ENCODE results near the gene PTCD1. TPM values are rescaled to one million over a fixed set of nuclear protein-coding genes. Genes with fewer than 3 reads are reported as not detected.

The PTCD1 gene
- total and polyA plus RNA-seq, 9 of the 15 experiments (the other 6 are each of a cell fraction or from before 2014, with no cell fraction given), result 0.46 to 17.1 (median 6.2) TPM

GRCh38 chr7:99375070-99375807 is 63.4 kb downstream of the PTCD1 start (continued):
- no peak for TF ChIP-seq GATAD2B (IDR thresholded peaks at IDR 0.05; ENCODE audit: borderline replicate concordance)
- TF ChIP-seq ZKSCAN1 (IDR thresholded peaks at IDR 0.05; ENCODE audit: low read depth, low read length), result no peak
- TF ChIP-seq, protein P1, sequence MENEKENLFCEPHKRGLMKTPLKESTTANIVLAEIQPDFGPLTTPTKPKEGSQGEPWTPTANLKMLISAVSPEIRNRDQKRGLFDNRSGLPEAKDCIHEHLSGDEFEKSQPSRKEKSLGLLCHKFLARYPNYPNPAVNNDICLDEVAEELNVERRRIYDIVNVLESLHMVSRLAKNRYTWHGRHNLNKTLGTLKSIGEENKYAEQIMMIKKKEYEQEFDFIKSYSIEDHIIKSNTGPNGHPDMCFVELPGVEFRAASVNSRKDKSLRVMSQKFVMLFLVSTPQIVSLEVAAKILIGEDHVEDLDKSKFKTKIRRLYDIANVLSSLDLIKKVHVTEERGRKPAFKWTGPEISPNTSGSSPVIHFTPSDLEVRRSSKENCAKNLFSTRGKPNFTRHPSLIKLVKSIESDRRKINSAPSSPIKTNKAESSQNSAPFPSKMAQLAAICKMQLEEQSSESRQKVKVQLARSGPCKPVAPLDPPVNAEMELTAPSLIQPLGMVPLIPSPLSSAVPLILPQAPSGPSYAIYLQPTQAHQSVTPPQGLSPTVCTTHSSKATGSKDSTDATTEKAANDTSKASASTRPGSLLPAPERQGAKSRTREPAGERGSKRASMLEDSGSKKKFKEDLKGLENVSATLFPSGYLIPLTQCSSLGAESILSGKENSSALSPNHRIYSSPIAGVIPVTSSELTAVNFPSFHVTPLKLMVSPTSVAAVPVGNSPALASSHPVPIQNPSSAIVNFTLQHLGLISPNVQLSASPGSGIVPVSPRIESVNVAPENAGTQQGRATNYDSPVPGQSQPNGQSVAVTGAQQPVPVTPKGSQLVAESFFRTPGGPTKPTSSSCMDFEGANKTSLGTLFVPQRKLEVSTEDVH (IDR thresholded peaks at IDR 0.05; ENCODE audit: low read depth, partially characterized antibody), result no peak
- TF ChIP-seq, protein P2, sequence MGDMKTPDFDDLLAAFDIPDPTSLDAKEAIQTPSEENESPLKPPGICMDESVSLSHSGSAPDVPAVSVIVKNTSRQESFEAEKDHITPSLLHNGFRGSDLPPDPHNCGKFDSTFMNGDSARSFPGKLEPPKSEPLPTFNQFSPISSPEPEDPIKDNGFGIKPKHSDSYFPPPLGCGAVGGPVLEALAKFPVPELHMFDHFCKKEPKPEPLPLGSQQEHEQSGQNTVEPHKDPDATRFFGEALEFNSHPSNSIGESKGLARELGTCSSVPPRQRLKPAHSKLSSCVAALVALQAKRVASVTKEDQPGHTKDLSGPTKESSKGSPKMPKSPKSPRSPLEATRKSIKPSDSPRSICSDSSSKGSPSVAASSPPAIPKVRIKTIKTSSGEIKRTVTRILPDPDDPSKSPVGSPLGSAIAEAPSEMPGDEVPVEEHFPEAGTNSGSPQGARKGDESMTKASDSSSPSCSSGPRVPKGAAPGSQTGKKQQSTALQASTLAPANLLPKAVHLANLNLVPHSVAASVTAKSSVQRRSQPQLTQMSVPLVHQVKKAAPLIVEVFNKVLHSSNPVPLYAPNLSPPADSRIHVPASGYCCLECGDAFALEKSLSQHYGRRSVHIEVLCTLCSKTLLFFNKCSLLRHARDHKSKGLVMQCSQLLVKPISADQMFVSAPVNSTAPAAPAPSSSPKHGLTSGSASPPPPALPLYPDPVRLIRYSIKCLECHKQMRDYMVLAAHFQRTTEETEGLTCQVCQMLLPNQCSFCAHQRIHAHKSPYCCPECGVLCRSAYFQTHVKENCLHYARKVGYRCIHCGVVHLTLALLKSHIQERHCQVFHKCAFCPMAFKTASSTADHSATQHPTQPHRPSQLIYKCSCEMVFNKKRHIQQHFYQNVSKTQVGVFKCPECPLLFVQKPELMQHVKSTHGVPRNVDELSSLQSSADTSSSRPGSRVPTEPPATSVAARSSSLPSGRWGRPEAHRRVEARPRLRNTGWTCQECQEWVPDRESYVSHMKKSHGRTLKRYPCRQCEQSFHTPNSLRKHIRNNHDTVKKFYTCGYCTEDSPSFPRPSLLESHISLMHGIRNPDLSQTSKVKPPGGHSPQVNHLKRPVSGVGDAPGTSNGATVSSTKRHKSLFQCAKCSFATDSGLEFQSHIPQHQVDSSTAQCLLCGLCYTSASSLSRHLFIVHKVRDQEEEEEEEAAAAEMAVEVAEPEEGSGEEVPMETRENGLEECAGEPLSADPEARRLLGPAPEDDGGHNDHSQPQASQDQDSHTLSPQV (IDR thresholded peaks at IDR 0.05), result no peak
- no peak for TF ChIP-seq TOE1 (IDR thresholded peaks at IDR 0.05; ENCODE audit: borderline replicate concordance)
- TF ChIP-seq TOE1 (CRISPR knock-in tag; IDR thresholded peaks at IDR 0.05; ENCODE audit: borderline replicate concordance, low read depth), result no peak
- no peak for TF ChIP-seq ZNF740 (CRISPR knock-in tag; IDR thresholded peaks at IDR 0.05)
- TF ChIP-seq ZNF740 (tag; IDR thresholded peaks at IDR 0.05), result no peak
- TF ChIP-seq, protein P3, sequence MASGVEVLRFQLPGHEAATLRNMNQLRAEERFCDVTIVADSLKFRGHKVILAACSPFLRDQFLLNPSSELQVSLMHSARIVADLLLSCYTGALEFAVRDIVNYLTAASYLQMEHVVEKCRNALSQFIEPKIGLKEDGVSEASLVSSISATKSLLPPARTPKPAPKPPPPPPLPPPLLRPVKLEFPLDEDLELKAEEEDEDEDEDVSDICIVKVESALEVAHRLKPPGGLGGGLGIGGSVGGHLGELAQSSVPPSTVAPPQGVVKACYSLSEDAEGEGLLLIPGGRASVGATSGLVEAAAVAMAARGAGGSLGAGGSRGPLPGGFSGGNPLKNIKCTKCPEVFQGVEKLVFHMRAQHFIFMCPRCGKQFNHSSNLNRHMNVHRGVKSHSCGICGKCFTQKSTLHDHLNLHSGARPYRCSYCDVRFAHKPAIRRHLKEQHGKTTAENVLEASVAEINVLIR (CRISPR knock-in tag; IDR thresholded peaks at IDR 0.05), result no peak
- no peak for TF ChIP-seq ZNF140 (CRISPR knock-in tag; IDR thresholded peaks at IDR 0.05)
- no peak for TF ChIP-seq CHCHD3 (CRISPR knock-in tag; IDR thresholded peaks at IDR 0.05)
- TF ChIP-seq ZNF561 (CRISPR knock-in tag; conservative IDR thresholded peaks at IDR 0.05), result no peak
- no peak for TF ChIP-seq HBP1 (CRISPR knock-in tag; IDR thresholded peaks at IDR 0.05)
- TF ChIP-seq, protein P4, sequence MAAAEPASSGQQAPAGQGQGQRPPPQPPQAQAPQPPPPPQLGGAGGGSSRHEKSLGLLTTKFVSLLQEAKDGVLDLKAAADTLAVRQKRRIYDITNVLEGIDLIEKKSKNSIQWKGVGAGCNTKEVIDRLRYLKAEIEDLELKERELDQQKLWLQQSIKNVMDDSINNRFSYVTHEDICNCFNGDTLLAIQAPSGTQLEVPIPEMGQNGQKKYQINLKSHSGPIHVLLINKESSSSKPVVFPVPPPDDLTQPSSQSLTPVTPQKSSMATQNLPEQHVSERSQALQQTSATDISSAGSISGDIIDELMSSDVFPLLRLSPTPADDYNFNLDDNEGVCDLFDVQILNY (CRISPR knock-in tag; IDR thresholded peaks at IDR 0.05), result no peak
- TF ChIP-seq DACH1 (IDR thresholded peaks at IDR 0.05; ENCODE audit: partially characterized antibody), result no peak
- TF ChIP-seq POLR2A (conservative IDR thresholded peaks at IDR 0.05), result no peak
- TF ChIP-seq MXI1 (IDR thresholded peaks at IDR 0.05; ENCODE audit: low read depth, low read length), result no peak
